Brain microvascular endothelial cell (primary cell): ENCODE measurements around the gene CACNA1E.

Source experiments
- DNase-seq: peaks from one replicate; pipeline ENCODE4 v3.0.0-alpha.2; 2020
- H3K27ac ChIP-seq: fragments of 250-450 bp; sonication (Bioruptor Pico); 2 replicates; pipeline ENCODE4 v1.5.1; 2020; ENCODE audit warnings: mild to moderate bottlenecking, moderate library complexity
- H3K27me3 ChIP-seq: fragments of 250-450 bp; sonication (Bioruptor Pico); replicated peaks from 2 replicates; pipeline ENCODE4 v1.5.1; 2020; ENCODE audit warnings: mild to moderate bottlenecking
- H3K36me3 ChIP-seq: fragments of 250-450 bp; sonication (Bioruptor Pico); replicated peaks from 2 replicates; pipeline ENCODE4 v1.5.1; 2020; ENCODE audit warnings: mild to moderate bottlenecking
- H3K4me3 ChIP-seq: 2 replicates; pipeline ENCODE4 v1.5.1; 2011; ENCODE audit warnings: low read depth, mild to moderate bottlenecking, control low read depth, low read length, moderate library complexity
- CTCF ChIP-seq: IDR thresholded peaks from 2 replicates; pipeline ENCODE4 v1.5.1; 2011; ENCODE audit warnings: low read depth, mild to moderate bottlenecking, moderate library complexity, low read length, control low read depth, inconsistent platforms; ENCODE audit errors: missing control alignments
- in situ Hi-C: cut with HindIII; loops from 2 replicates; pipeline ENCODE4 v1.10.0; 2017; ENCODE audit warnings: low sequenced_read_pairs, low pct_ligation_motif_present

Gene CACNA1E

DNA sequence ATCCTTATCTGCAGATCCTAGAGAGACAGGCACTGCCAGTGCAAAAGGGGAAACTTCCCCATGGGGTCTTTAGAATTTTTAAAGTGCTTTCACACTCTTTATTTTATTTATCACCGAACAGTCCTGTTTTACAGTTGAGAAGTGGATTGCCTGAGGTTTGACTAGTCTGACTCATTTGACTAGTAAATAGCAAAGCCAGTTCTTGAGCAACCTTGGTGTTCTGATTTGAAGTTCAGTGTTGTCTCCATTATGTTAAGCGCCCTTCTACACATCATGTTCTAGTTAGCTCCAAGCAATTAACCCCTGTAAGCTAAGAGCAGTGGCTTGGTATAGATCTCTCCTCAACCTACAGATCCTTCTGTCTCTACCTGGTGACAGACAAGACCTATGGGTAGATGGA is 262.9 kb downstream of the CACNA1E start:
- Histone ChIP-seq H3K36me3 (no peaks in the 10 kb centered on the region), H3K4me3 (no peak overlapping the region), H3K27ac (no peak overlapping the region), H3K27me3 (no peaks in the 10 kb centered on the region)
- in situ Hi-C loops, result no loop called here
- no peak for DNase-seq
- TF ChIP-seq CTCF, result no peak

DNA sequence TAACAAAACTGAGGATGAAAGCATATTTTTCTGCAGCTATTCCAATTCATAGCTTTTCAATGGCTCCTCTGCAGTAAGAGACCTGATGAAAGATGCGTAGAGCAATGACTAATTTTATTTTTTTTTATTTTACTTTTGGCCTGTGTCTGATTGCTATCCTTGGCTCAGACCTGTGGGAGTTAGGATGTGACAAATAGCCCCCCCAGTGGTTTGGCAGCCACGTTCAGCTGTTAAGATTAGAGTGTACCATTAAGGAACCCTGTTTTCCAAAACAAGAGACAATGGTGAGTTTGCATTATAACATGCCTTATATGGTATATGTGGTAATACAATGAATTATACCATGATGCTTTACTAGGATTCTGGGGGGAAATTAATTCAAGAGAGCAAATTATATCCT is 264.7 kb downstream of the CACNA1E start:
- no peaks in the 10 kb centered on the region for H3K36me3 ChIP-seq
- TF ChIP-seq CTCF, result no peak
- DNase-seq, result no peak
- H3K27me3 ChIP-seq, result no peaks in the 10 kb centered on the region
- no peak overlapping the region for H3K4me3 ChIP-seq
- H3K27ac ChIP-seq, result no peak overlapping the region
- in situ Hi-C loops, result no loop called here

GRCh38 chr1:181754103-181754502 is 270.8 kb downstream of the CACNA1E start:
- no peak overlapping the region for H3K4me3 ChIP-seq
- H3K36me3 ChIP-seq, result no peaks in the 10 kb centered on the region
- DNase-seq, result no peak
- H3K27me3 ChIP-seq, result no peaks in the 10 kb centered on the region
- TF ChIP-seq CTCF, result no peak
- in situ Hi-C loops, result no loop called here
- no peak overlapping the region for H3K27ac ChIP-seq

GRCh38 chr1:181759481-181759880 is 276.2 kb downstream of the CACNA1E start:
- no peak overlapping the region for H3K27ac ChIP-seq
- no peak overlapping the region for H3K4me3 ChIP-seq
- TF ChIP-seq CTCF, result no peak
- DNase-seq, result no peak
- in situ Hi-C loops, result no loop called here
- no peaks in the 10 kb centered on the region for H3K27me3 ChIP-seq
- no peaks in the 10 kb centered on the region for H3K36me3 ChIP-seq

- Histone ChIP-seq H3K27me3 (no peaks in the 10 kb centered on the region), H3K4me3 (no peak overlapping the region), H3K36me3 (no peaks in the 10 kb centered on the region), H3K27ac (no peak overlapping the region)
- in situ Hi-C loops, result no loop called here
- TF ChIP-seq CTCF, result no peak
- DNase-seq, result no peak
Observed at GRCh38 chr1:181763736-181764135, 280.4 kb downstream of the CACNA1E start.

GRCh38 chr1:181765451-181766026 is 282.2 kb downstream of the CACNA1E start:
- no peak for DNase-seq
- no peak for TF ChIP-seq CTCF
- Histone ChIP-seq H3K4me3 (no peak overlapping the region), H3K27ac (no peak overlapping the region), H3K36me3 (no peaks in the 10 kb centered on the region), H3K27me3 (no peaks in the 10 kb centered on the region)
- in situ Hi-C loops, result no loop called here
